Fibroblast of pulmonary artery (primary cell): Measurements from ENCODE around the gene SLC2A4RG.

Experiments used
- DNase-seq: peaks from one replicate; pipeline ENCODE4 v3.0.0-alpha.2; 2010; ENCODE audit warnings: low read depth
- H3K4me3 ChIP-seq: replicated peaks from 2 replicates; pipeline ENCODE4 v1.5.1; 2011; ENCODE audit warnings: low read depth, mild to moderate bottlenecking, control low read depth, low read length, moderate library complexity
- CTCF ChIP-seq: IDR thresholded peaks from 2 replicates; pipeline ENCODE4 v1.5.1; 2011; ENCODE audit warnings: mild to moderate bottlenecking, control low read depth, low read length, inconsistent platforms; ENCODE audit errors: missing control alignments

Gene SLC2A4RG

GRCh38 chr20:63731410-63731809 is 8.2 kb upstream of the SLC2A4RG start:
- no peak overlapping the region for H3K4me3 ChIP-seq
- no peak for DNase-seq
- no peak for TF ChIP-seq CTCF

- no peak for DNase-seq
- H3K4me3 ChIP-seq, result no peak overlapping the region
- no peak for TF ChIP-seq CTCF
These were observed 7.2 kb upstream of the SLC2A4RG start for GRCh38 chr20:63732118-63733095.

- DNase-seq, result no peak
- no peak for TF ChIP-seq CTCF
- no peak overlapping the region for H3K4me3 ChIP-seq
These were observed 6.5 kb upstream of the SLC2A4RG start for GRCh38 chr20:63733117-63733516.

- H3K4me3 ChIP-seq, result no peak overlapping the region
- no peak for DNase-seq
- TF ChIP-seq CTCF, result no peak
These were observed 5.9 kb upstream of the SLC2A4RG start for GRCh38 chr20:63733579-63734081.

GRCh38 chr20:63734111-63734945 is 5.2 kb upstream of the SLC2A4RG start:
- no peak for DNase-seq
- TF ChIP-seq CTCF, result no peak
- no peak overlapping the region for H3K4me3 ChIP-seq

GRCh38 chr20:63734946-63735858 is 4.4 kb upstream of the SLC2A4RG start:
- no peak overlapping the region for H3K4me3 ChIP-seq
- no peak for TF ChIP-seq CTCF
- DNase-seq, result no peak
